Urinary bladder (tissue), 4 donors: Measurements from ENCODE around the gene PUSL1. TPM values are rescaled to one million over a fixed set of nuclear protein-coding genes. Genes with fewer than 3 reads are reported as not detected.

Experiments used
- DNase-seq: peaks from one replicate; pipeline ENCODE4 v3.0.0-alpha.2; 2015; ENCODE audit errors: extremely low spot score
- H3K27ac ChIP-seq: one replicate; pipeline ENCODE4 v1.5.1; 2013; ENCODE audit warnings: low read depth, mild to moderate bottlenecking, moderate library complexity
- H3K36me3 ChIP-seq: one replicate; pipeline ENCODE4 v1.6.1; 2013; ENCODE audit warnings: mild to moderate bottlenecking, moderate library complexity; ENCODE audit not compliant: insufficient read depth
- H3K4me1 ChIP-seq: one replicate; pipeline ENCODE4 v1.6.1; 2013; ENCODE audit warnings: mild to moderate bottlenecking, moderate library complexity; ENCODE audit not compliant: insufficient read depth
- H3K4me3 ChIP-seq: one replicate; pipeline ENCODE4 v1.5.1; 2013; ENCODE audit warnings: low read depth, low read length
- WGBS: extraction: QIAGEN DNeasy Blood & Tissue Kit; methylation state at CpG from one replicate; pipeline ENCODE4 v1.1.7; 2013; 5-methylcytosine and 5-hydroxymethylcytosine counted together
- polyA plus RNA-seq: library from polyadenylated mRNA; stranded (reverse); fragments of 200-250 nt; gene quantifications from one replicate; pipeline ENCODE4 v1.2.3, GENCODE V29; 2013
- total RNA-seq: library from RNA; depleted of rRNA; stranded (reverse); fragments of >200 nt; gene quantifications from one replicate; pipeline ENCODE4 v1.2.3, GENCODE V29; 2014
- donor health status: healthy with polysubstance abuse.
- donor health status: healthy.

Gene PUSL1
- total and polyA plus RNA-seq, 2 donors: 7.6 to 19.2 TPM

GRCh38 chr1:1272341-1273208 is 35.8 kb upstream of the PUSL1 start:
- peak overlapping the region; percentile 99 for H3K4me3 ChIP-seq
- H3K4me1 ChIP-seq: peaks cover 4% of the 10 kb centered on the region
- H3K36me3 ChIP-seq: no peaks in the 10 kb centered on the region
- WGBS: 40% methylated on average over 43 of the region's 43 CpGs
- H3K27ac ChIP-seq: no peak overlapping the region
- DNase-seq: no peak

- peak overlapping the region; percentile 57 for H3K27ac ChIP-seq
- WGBS: under 1% methylated on average over 31 of the region's 31 CpGs
- H3K4me1 ChIP-seq: peaks cover 4% of the 10 kb centered on the region
Measured at GRCh38 chr1:1273209-1273511, 35.2 kb upstream of the PUSL1 start.

GRCh38 chr1:1273512-1274298 is 34.7 kb upstream of the PUSL1 start, which contains the start of gene UBE2J2:
Gene UBE2J2 (minus strand): TSS chr1:1273854. CDS start chr1:1267992, 5,862 bp downstream.
- Histone ChIP-seq H3K4me3 (peak within 1 kb of the TSS; percentile 99), H3K36me3 (no peaks in the 10 kb centered on the region), H3K27ac (peak within 1 kb of the TSS; percentile 57), H3K4me1 (peaks cover 4% of the 10 kb centered on the region)
- peak; percentile 67 for DNase-seq
- WGBS: under 1% methylated on average over 105 of the region's 105 CpGs

More at GRCh38 chr1:1273209-1273511, 35.2 kb upstream of the PUSL1 start:
- peak overlapping the region; percentile 99 for H3K4me3 ChIP-seq
- H3K36me3 ChIP-seq: no peaks in the 10 kb centered on the region
- DNase-seq: no peak

GRCh38 chr1:1274299-1274930 is 34.0 kb upstream of the PUSL1 start:
- Histone ChIP-seq H3K36me3 (no peaks in the 10 kb centered on the region), H3K27ac (no peak overlapping the region), H3K4me1 (peaks cover 4% of the 10 kb centered on the region), H3K4me3 (peak overlapping the region; percentile 99)
- DNase-seq: no peak
- WGBS: 18% methylated on average over 31 of the region's 31 CpGs

GRCh38 chr1:1274931-1275431 is 33.4 kb upstream of the PUSL1 start:
- DNase-seq: no peak
- 85% methylated on average over 15 of the region's 15 CpGs for WGBS
- Histone ChIP-seq H3K36me3 (no peaks in the 10 kb centered on the region), H3K4me1 (peaks cover 4% of the 10 kb centered on the region), H3K27ac (no peak overlapping the region), H3K4me3 (no peak overlapping the region)

GRCh38 chr1:1275836-1276235 is 32.6 kb upstream of the PUSL1 start:
- DNase-seq: no peak
- peaks cover 4% of the 10 kb centered on the region for H3K4me1 ChIP-seq
- H3K4me3 ChIP-seq: no peak overlapping the region
- WGBS: 70% methylated on average over 9 of the region's 9 CpGs
- no peak overlapping the region for H3K27ac ChIP-seq
- H3K36me3 ChIP-seq: no peaks in the 10 kb centered on the region

GRCh38 chr1:1278620-1279019 is 29.8 kb upstream of the PUSL1 start:
- no peak for DNase-seq
- H3K4me1 ChIP-seq: no peaks in the 10 kb centered on the region
- H3K36me3 ChIP-seq: no peaks in the 10 kb centered on the region
- no peak overlapping the region for H3K4me3 ChIP-seq
- WGBS: 96% methylated on average over 13 of the region's 13 CpGs
- no peak overlapping the region for H3K27ac ChIP-seq

GRCh38 chr1:1279028-1279427 is 29.4 kb upstream of the PUSL1 start:
- Histone ChIP-seq H3K4me1 (no peaks in the 10 kb centered on the region), H3K36me3 (no peaks in the 10 kb centered on the region), H3K27ac (no peak overlapping the region), H3K4me3 (no peak overlapping the region)
- 90% methylated on average over 16 of the region's 17 CpGs for WGBS
- no peak for DNase-seq

GRCh38 chr1:1280782-1281481 is 27.5 kb upstream of the PUSL1 start:
- no peak for DNase-seq
- H3K27ac ChIP-seq: no peak overlapping the region
- 90% methylated on average over 21 of the region's 21 CpGs for WGBS
- no peaks in the 10 kb centered on the region for H3K4me1 ChIP-seq
- H3K4me3 ChIP-seq: no peak overlapping the region
- H3K36me3 ChIP-seq: no peaks in the 10 kb centered on the region

GRCh38 chr1:1281533-1282321 is 26.7 kb upstream of the PUSL1 start:
- Histone ChIP-seq H3K27ac (no peak overlapping the region), H3K4me3 (no peak overlapping the region), H3K4me1 (no peaks in the 10 kb centered on the region), H3K36me3 (no peaks in the 10 kb centered on the region)
- DNase-seq: no peak
- 48% methylated on average over 26 of the region's 26 CpGs for WGBS

- no peak overlapping the region for H3K27ac ChIP-seq
- 85% methylated on average over 14 of the region's 14 CpGs for WGBS
Measured at GRCh38 chr1:1282998-1283397, 25.4 kb upstream of the PUSL1 start.

GRCh38 chr1:1283821-1284220 is 24.6 kb upstream of the PUSL1 start:
- DNase-seq: no peak
- Histone ChIP-seq H3K4me1 (no peaks in the 10 kb centered on the region), H3K27ac (no peak overlapping the region), H3K36me3 (no peaks in the 10 kb centered on the region), H3K4me3 (no peak overlapping the region)
- WGBS: 13% methylated on average over 8 of the region's 9 CpGs

More at GRCh38 chr1:1282998-1283397, 25.4 kb upstream of the PUSL1 start:
- no peaks in the 10 kb centered on the region for H3K4me1 ChIP-seq
- DNase-seq: no peak
- H3K4me3 ChIP-seq: no peak overlapping the region
- H3K36me3 ChIP-seq: no peaks in the 10 kb centered on the region
